AG10803 (cell line): ENCODE data around the gene MOBP.

Source experiments
- DNase-seq: peaks from one replicate; pipeline ENCODE4 v3.0.0; 2010; ENCODE audit warnings: low read depth
- H3K4me3 ChIP-seq: 2 replicates; pipeline ENCODE4 v1.5.1; 2011; ENCODE audit warnings: mild to moderate bottlenecking, low read length, control low read depth
- TF ChIP-seq, protein P1 (sequence below): conservative IDR thresholded peaks from 2 replicates; pipeline ENCODE4 v1.5.1; 2011; ENCODE audit warnings: mild to moderate bottlenecking, low read length, control low read depth, inconsistent platforms

The MOBP gene

DNA sequence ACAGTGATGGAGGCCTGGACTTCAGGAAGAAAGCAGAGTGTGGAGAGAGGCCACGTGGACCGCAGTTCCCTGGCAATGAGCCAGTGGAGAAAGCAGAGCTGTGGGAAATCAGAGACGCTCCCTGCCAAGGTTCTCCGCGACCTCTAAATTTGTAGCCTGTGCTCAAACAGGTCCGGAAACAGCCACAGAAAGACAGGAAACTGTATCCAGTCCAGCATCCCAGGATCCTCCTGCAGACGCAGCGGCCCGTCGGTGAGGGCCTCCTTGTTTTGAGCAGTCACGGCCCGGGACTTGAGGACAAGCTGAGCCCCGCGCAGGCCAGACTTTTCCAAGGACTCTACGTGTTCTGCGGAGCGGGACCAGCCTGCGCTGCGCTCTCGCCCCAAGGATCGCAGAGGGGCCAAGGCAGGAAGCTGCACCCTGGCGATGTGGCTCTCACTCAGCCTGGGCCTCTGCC lies 38.7 kb upstream of the MOBP start:
- TF ChIP-seq, protein P1, sequence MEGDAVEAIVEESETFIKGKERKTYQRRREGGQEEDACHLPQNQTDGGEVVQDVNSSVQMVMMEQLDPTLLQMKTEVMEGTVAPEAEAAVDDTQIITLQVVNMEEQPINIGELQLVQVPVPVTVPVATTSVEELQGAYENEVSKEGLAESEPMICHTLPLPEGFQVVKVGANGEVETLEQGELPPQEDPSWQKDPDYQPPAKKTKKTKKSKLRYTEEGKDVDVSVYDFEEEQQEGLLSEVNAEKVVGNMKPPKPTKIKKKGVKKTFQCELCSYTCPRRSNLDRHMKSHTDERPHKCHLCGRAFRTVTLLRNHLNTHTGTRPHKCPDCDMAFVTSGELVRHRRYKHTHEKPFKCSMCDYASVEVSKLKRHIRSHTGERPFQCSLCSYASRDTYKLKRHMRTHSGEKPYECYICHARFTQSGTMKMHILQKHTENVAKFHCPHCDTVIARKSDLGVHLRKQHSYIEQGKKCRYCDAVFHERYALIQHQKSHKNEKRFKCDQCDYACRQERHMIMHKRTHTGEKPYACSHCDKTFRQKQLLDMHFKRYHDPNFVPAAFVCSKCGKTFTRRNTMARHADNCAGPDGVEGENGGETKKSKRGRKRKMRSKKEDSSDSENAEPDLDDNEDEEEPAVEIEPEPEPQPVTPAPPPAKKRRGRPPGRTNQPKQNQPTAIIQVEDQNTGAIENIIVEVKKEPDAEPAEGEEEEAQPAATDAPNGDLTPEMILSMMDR = no peak
- no peak for DNase-seq
- H3K4me3 ChIP-seq = no peak overlapping the region

DNA sequence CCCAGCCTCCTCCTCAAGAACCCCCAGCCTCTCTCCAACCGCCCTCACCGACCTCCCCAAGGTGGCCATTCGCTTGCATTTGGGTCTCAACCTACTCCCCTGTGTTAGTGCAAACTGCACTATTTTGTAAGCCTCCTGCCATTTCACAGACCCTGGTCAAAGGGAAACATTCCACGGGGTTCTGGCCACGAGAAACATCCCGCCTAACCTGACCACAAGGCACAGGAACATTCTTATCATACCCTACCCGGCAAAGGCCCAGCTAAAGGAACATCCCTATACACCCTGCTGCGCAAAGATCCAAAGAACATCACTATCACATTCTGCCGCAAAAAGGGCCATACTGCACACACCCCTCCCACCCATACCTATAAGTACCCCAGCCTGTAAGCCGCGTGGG lies 38.0 kb upstream of the MOBP start:
- no peak overlapping the region for H3K4me3 ChIP-seq
- DNase-seq = no peak
- TF ChIP-seq, protein P1 = no peak

DNA sequence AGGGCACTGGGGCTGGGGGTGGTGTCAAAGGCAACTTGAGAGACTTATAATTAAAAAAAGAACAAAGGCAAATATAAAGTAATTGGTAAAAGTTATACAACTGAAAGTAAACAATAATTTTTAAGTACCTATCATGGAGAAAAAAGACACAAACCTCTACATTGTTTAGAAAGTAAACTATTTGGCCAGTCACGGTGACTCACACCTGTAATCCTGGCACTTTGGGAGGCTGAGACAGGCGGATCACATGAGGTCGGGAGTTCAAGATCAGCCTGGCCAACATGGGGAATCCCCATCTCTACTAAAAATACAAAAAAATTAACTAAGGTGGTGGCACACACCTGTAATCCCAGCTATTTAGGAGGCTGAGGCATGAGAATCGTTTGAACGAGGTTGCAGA lies 35.1 kb upstream of the MOBP start:
- H3K4me3 ChIP-seq = no peak overlapping the region
- TF ChIP-seq, protein P1 = no peak
- no peak for DNase-seq

DNA sequence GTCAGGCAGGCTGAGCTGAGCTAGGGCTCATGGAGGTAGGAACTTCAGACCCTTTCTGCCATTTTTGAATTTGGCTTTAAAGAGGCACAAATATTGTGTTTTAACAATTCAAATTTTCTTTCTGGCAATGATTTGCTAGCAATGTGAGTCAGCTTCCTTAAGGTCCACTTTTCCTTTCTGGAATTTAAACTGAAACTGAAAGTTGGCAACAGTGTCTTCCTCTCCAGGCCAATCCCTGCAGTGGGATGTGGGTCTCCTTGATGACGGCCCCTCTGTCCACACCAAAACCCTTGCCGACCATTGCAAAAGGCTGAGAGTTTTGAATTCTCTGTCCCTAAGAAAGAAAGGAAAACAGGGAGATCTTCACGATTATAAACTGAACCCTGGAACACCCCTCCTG lies 33.8 kb upstream of the MOBP start:
- no peak overlapping the region for H3K4me3 ChIP-seq
- TF ChIP-seq, protein P1 = no peak
- peak; percentile 49 for DNase-seq

DNA sequence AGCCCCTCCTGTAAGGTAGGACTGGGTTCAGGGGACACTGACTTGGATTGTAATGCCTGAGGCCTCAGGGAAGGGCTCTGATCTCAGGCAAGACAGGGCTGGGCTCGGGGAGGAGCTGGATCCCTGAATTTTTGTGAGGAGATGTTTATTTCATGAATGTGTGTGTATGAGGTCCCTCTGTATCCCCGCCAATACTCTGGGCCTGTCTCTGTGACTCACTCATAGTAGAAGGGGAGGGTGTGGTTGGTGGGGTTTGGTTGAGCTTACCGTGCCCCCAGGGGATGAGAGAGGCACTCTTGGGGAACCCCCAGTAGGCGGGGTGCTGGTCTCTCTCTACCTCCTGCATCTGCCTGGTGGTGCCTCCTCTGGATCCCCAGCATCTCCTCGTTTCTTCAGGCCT lies 32.9 kb upstream of the MOBP start:
- no peak overlapping the region for H3K4me3 ChIP-seq
- peak; percentile 37 for DNase-seq
- TF ChIP-seq, protein P1 = no peak

DNA sequence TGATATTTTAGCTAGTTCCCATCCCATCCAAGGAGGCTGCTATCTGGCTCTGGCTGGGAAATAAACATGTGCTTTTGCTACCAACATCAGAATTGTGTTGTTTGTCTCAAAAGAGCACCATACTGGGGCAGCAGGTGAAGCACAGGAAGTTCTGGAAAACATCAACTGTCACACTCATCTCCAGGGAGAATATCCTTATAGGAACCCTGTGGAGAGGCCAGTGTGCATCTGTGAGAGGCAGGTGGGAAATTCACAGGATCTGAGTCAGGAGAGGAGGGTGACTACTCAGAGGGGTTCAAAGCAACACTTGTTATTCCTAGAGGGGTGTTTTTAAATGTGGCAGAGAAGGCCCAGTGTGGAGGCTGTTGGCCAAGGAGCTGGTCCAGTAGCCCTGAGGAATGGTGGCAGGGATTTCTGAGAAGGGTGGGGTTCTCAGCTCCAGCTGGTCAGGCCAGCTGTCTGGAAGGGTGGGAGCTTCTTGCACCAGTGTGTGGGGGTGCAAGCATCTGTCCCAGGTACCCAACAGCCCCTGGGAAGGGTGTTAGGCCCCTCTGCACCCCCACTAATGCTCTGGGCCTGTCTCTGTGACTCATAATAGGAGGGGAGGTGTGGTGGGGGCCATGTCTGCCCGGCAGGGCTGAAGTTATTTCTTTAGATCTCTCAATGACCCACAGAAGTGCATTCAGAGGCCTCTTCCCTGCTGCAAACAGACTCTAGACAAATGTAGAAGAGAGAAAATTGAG lies 32.3 kb upstream of the MOBP start:
- TF ChIP-seq, protein P1 = no peak
- H3K4me3 ChIP-seq = no peak overlapping the region
- no peak for DNase-seq

DNA sequence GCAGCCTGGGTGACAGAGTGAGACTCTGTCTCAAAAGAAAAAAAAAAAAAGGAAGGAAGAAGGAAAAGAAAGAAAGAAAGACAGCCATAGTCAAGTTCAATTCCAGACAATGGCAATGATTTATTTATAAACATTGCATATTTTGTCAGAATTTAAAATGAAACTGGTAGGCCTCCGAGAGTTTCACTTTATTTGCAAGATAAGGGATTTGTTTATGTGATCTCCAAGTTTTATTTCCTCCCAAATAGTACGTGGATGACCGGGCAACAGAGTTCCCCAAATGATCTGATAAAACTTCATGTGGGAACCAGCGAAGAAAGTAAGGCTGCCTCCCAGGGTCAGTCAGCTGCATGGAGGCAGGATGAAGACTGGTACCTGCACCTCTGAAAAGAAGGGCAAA lies 28.6 kb upstream of the MOBP start:
- H3K4me3 ChIP-seq = no peak overlapping the region
- TF ChIP-seq, protein P1 = no peak

More for the DNA sequence above, 28.6 kb upstream of the MOBP start:
- DNase-seq = no peak
